Measurements from ENCODE around the gene RALB.

DNA sequence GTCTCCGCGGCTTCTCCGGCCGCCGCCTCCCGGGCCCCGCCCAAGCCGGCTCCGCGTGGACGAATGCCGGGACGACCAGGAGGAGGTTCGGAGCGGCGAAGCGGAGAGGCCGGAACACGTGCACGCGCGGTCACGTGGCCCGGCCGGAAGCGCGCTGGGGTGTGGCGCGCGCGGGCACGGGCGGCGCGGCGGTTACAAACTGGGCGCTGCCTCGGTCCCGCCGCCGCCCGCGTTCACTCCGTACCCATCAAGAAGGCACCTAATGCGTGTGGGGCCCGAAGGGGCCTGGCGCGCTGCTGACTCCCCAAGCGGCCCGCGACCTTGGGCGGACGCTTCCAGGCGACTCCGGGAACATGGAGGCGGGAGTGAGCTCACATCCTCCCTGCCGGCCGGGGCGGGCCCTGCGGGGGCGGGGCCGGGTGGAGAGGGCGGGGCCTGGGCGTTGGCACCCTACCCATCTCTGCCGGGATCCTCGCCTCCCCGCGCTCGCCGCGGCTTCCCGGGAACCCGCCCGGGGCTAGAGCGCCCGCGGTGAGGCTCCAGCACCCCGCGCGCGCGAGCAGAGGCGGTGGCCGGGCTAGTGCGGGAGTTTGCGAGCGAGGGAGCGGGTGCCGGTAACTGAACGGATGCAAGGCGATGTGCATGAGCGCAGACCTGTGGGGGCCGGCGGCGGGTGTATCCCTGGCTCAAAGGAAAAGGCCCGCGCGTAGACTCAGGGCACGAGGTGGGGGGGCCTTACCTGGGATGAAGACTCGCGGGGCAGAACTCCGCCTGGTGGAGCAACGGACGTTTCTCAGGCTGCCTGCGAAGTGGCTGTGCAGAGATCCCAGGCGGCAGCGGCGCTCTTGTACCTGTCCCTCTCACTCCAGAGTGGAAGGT lies 29.4 kb upstream of the RALB start, which contains the start of gene TMEM185B:
- no peak for TF ChIP-seq ZBTB1 (tag by site-specific recombination; IDR thresholded peaks at IDR 0.05)
- TF ChIP-seq ZNF112 (tag by site-specific recombination; IDR thresholded peaks at IDR 0.05) = no peak
- no peak for TF ChIP-seq ZNF596 (tag by site-specific recombination; IDR thresholded peaks at IDR 0.05)
- no peak for TF ChIP-seq ZNF621 (tag by site-specific recombination; IDR thresholded peaks at IDR 0.05)
- TF ChIP-seq MEIS1 (CRISPR knock-in tag; IDR thresholded peaks at IDR 0.05; ENCODE audit: borderline replicate concordance) = no peak
- no peak for TF ChIP-seq ZNF510 (tag by site-specific recombination; IDR thresholded peaks at IDR 0.05; ENCODE audit: insufficient replicate concordance)

Measured in HEK293 (cell line).